Caco-2 (cell line): Measurements from ENCODE around the gene SMAD2. TPM values are rescaled to one million over a fixed set of nuclear protein-coding genes. Genes with fewer than 3 reads are reported as not detected.
"Not testable (repeated sequence)": the region's sequence is repeated elsewhere in the genome, so short reads cannot be mapped to it uniquely, and the experiment has no call there.

ENCODE experiments used
- BruUV-seq: library from RNA; stranded (reverse); fragments of 400-500 nt; replicated peaks from 2 replicates; lab custom pipeline; 2021; lab: Mats Ljungman, UMichigan
- CTCF ChIA-PET: fragments of 300-600 bp; sonication (Branson Sonifier 250); formaldehyde crosslinking; loops from one replicate; lab custom pipeline; 2022; ENCODE audit warnings: antibody characterized with exemption; lab: Charles Lee
- POLR2A ChIA-PET: fragments of 300-600 bp; sonication (Branson Sonifier 250); formaldehyde crosslinking; loops from one replicate; lab custom pipeline; 2022; ENCODE audit warnings: antibody characterized with exemption; lab: Charles Lee
- DNase-seq, 2 experiments: peaks; one replicate each; pipeline versions ENCODE4 v3.0.0 to v3.0.0-alpha.2; 2020 to 2022
- H3K27me3 ChIP-seq: replicated peaks from 2 replicates; pipeline ENCODE4 v1.6.0; 2011; ENCODE audit warnings: low read length; ENCODE audit not compliant: control insufficient read depth, insufficient read depth
- H3K36me3 ChIP-seq: 2 replicates; pipeline ENCODE4 v1.5.1; 2011; ENCODE audit warnings: low read length; ENCODE audit not compliant: control insufficient read depth, insufficient read depth
- H3K4me1 ChIP-seq: fragments of 250-450 bp; sonication (Bioruptor Pico); 2 replicates; pipeline ENCODE4 v1.5.1; 2020; ENCODE audit warnings: mild to moderate bottlenecking
- H3K4me3 ChIP-seq: 2 replicates; pipeline ENCODE4 v1.5.1; 2011; ENCODE audit warnings: low read depth, mild to moderate bottlenecking, control low read depth, low read length
- H3K9me3 ChIP-seq: fragments of 250-450 bp; sonication (Bioruptor Pico); 2 replicates; pipeline ENCODE4 v1.5.1; 2020; ENCODE audit warnings: mild to moderate bottlenecking, moderate library complexity
- H3K27ac Mint-ChIP-seq: one replicate; pipeline ENCODE4 v1.8.0; 2022; ENCODE audit warnings: mixed read lengths; ENCODE audit not compliant: unreplicated experiment
- H3K27me3 Mint-ChIP-seq: one replicate; pipeline ENCODE4 v1.8.0; 2022; ENCODE audit warnings: mixed read lengths; ENCODE audit not compliant: insufficient read depth, unreplicated experiment
- H3K36me3 Mint-ChIP-seq: one replicate; pipeline ENCODE4 v1.8.0; 2022; ENCODE audit warnings: mild to moderate bottlenecking, mixed read lengths; ENCODE audit not compliant: insufficient read depth, unreplicated experiment
- H3K4me1 Mint-ChIP-seq: one replicate; pipeline ENCODE4 v1.8.0; 2022; ENCODE audit warnings: low read depth, mixed read lengths; ENCODE audit not compliant: unreplicated experiment
- H3K4me3 Mint-ChIP-seq: one replicate; pipeline ENCODE4 v1.8.0; 2022; ENCODE audit warnings: mild to moderate bottlenecking, moderate library complexity, mixed read lengths; ENCODE audit not compliant: unreplicated experiment
- H3K9me3 Mint-ChIP-seq: one replicate; pipeline ENCODE4 v1.8.0; 2022; ENCODE audit warnings: mixed read lengths; ENCODE audit not compliant: unreplicated experiment
- intact Hi-C: fragments of 100-400 bp; cut with micrococcal nuclease; formaldehyde crosslinking; loops from one replicate; pipeline ENCODE4 v1.10.0; 2022; ENCODE audit not compliant: unreplicated experiment
- total RNA-seq: library from RNA; stranded (reverse); gene quantifications from 2 replicates; pipeline ENCODE4 v1.2.3, GENCODE V29; 2022
- TF ChIP-seq, protein P1 (sequence below), 2 experiments: fragments of 200-600 bp in 1 of 2; IDR thresholded peaks; 1 replicate in 1 of 2; 2 replicates in 1 of 2; pipeline versions ENCODE4 v1.5.1 to v1.8.0; 2011 to 2022; ENCODE audit warnings: antibody characterized with exemption in 1 of 2, control low read depth in 1 of 2, inconsistent platforms in 1 of 2, low read depth in 1 of 2, low read length in 1 of 2, mild to moderate bottlenecking in 1 of 2, moderate library complexity in 1 of 2; ENCODE audit not compliant: insufficient read depth in 1 of 2, severe bottlenecking in 1 of 2, unreplicated experiment in 1 of 2

Gene SMAD2
- total RNA-seq, 1 experiment from 2014 or later: 53.5 TPM

DNA sequence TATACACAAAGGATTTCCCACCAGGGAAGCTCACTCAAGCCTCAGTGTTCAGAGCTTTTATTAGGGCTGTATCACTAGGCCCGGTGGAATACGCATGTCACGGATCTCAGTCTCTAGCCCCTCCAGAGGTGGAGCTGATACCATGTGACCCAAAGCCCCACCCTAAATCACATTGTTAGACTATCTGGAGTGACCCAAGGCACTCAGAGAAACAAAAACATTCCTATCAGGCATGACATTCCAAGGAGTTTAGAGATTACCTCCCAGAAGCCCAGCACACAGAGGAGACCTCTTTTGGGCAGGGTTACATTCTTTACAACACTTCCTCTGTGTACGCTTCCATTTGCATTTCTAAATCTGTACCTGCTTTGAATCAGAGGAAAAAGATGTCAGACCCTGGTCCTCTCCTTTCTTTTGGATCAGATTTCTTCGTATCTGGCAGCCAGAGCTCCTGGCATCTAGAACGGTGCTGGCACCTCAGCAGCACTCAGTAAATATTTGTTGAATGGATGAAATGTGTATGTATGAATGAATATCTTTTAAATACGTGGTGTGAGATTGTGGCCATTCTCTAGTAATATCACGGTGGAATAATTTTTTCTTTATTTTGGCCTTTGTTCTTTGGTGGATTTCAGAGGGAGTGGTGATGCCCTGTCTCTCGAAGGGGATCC is 37.7 kb upstream of the SMAD2 start:
- intact Hi-C loops: no loop called here
- peak; percentile 45 to 58 for DNase-seq
- CTCF ChIA-PET: no interaction called here
- no peak overlapping the region for H3K4me3 Mint-ChIP-seq
- Histone ChIP-seq H3K4me3 (no peak overlapping the region), H3K4me1 (peaks cover 15% of the 10 kb centered on the region; the same call in 1 of the 2 replicates), H3K27me3 (no peaks in the 10 kb centered on the region), H3K9me3 (peaks cover 5% of the 10 kb centered on the region), H3K36me3 (no peaks in the 10 kb centered on the region)
- H3K27ac Mint-ChIP-seq: peak overlapping the region; percentile 71
- H3K4me1 Mint-ChIP-seq: peaks cover 6% of the 10 kb centered on the region
- no peaks in the 10 kb centered on the region for H3K9me3 Mint-ChIP-seq
- POLR2A ChIA-PET: no interaction called here
- TF ChIP-seq, protein P1, sequence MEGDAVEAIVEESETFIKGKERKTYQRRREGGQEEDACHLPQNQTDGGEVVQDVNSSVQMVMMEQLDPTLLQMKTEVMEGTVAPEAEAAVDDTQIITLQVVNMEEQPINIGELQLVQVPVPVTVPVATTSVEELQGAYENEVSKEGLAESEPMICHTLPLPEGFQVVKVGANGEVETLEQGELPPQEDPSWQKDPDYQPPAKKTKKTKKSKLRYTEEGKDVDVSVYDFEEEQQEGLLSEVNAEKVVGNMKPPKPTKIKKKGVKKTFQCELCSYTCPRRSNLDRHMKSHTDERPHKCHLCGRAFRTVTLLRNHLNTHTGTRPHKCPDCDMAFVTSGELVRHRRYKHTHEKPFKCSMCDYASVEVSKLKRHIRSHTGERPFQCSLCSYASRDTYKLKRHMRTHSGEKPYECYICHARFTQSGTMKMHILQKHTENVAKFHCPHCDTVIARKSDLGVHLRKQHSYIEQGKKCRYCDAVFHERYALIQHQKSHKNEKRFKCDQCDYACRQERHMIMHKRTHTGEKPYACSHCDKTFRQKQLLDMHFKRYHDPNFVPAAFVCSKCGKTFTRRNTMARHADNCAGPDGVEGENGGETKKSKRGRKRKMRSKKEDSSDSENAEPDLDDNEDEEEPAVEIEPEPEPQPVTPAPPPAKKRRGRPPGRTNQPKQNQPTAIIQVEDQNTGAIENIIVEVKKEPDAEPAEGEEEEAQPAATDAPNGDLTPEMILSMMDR (IDR thresholded peaks at IDR 0.05; ENCODE audit: insufficient read depth in 1 of 2, low read depth in 1 of 2, low read length in 1 of 2, severe bottlenecking in 1 of 2, unreplicated experiment in 1 of 2): no peak
- no peaks in the 10 kb centered on the region for H3K27me3 Mint-ChIP-seq
- no peaks in the 10 kb centered on the region for H3K36me3 Mint-ChIP-seq
- TSS peak; percentile 30 for BruUV-seq

DNA sequence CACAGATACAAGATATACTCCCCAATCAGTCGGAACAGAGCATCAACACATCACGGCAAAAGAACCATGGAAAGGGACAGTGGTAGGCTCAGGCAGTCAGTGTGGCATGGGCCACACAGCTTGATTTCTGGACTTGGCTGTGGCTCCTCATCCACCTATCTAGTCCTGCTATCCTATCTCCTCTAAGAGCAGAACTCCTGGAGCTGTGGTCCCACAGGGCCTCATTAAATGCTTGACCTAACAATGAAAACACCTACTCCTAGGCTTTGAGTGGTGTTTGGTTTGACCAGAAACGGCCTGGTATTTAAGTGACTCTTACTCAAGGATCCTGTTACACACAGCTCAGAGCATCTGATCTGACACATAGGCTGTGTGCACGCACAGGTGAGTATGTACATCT is 33.6 kb upstream of the SMAD2 start:
- no peaks in the 10 kb centered on the region for H3K27me3 ChIP-seq
- peaks cover 5% of the 10 kb centered on the region for H3K9me3 ChIP-seq
- Mint-ChIP-seq H3K4me1 (no peaks in the 10 kb centered on the region), H3K27ac (no peak overlapping the region), H3K36me3 (no peaks in the 10 kb centered on the region), H3K9me3 (peaks cover 9% of the 10 kb centered on the region), H3K27me3 (no peaks in the 10 kb centered on the region), H3K4me3 (no peak overlapping the region)
- POLR2A ChIA-PET: no interaction called here
- H3K4me3 ChIP-seq: no peak overlapping the region
- CTCF ChIA-PET: no interaction called here
- TF ChIP-seq, protein P1 (IDR thresholded peaks at IDR 0.05; ENCODE audit: insufficient read depth in 1 of 2, low read depth in 1 of 2, low read length in 1 of 2, severe bottlenecking in 1 of 2, unreplicated experiment in 1 of 2): no peak
- BruUV-seq: no TSS peak
- H3K36me3 ChIP-seq: no peaks in the 10 kb centered on the region
- H3K4me1 ChIP-seq: peaks cover 15% of the 10 kb centered on the region; the same call in 1 of the 2 replicates
- intact Hi-C loops: no loop called here
- DNase-seq: no peak

DNA sequence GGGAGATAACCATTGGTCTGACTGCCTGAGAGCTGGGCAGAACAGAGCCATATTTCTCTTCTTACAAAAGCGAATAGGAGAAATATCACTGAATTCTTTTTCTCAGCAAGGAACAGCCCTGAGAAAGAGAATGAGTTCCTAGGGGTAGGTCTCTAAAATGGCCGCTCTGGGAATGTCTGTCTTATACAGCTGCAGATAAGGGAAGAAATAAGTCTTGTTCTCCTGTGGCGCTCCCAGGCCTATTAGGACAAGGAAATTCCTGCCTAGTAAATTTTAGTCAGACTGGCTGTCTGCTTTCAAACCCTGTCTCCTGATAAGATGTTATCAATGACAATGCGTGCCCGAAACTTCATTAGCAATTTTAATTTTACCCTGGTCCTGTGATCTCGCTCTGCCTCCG is 30.5 kb upstream of the SMAD2 start:
- not testable (repeated sequence) for BruUV-seq

More for the DNA sequence above, 30.5 kb upstream of the SMAD2 start:
- intact Hi-C loops, H3K9me3 Mint-ChIP-seq, H3K27me3 ChIP-seq, CTCF ChIA-PET, H3K27me3 Mint-ChIP-seq, H3K36me3 ChIP-seq, H3K9me3 ChIP-seq, H3K4me1 ChIP-seq, H3K36me3 Mint-ChIP-seq, H3K4me3 Mint-ChIP-seq, H3K4me1 Mint-ChIP-seq, DNase-seq, POLR2A ChIA-PET, H3K4me3 ChIP-seq, H3K27ac Mint-ChIP-seq: not testable (repeated sequence)
